ENCODE measurements around the gene CSMD2. TPM values are rescaled to one million over a fixed set of nuclear protein-coding genes. Genes with fewer than 3 reads are reported as not detected.
A peak's percentile ranks its signal among the peaks of the same experiment; 100 is the strongest.

The CSMD2 gene
- total RNA-seq, 6 donors from 2014 or later: 0.39 to 1.0 (median 0.52) TPM

GRCh38 chr1:33529957-33530356, 635.1 kb downstream of the CSMD2 start:
- no peaks in the 10 kb centered on the region for H3K9me3 ChIP-seq
- TF ChIP-seq POLR2A (IDR thresholded peaks at IDR 0.05) (no peak), EP300 (IDR thresholded peaks at IDR 0.05) (no peak), POLR2AphosphoS5 (IDR thresholded peaks at IDR 0.05) (no peak)
- TF ChIP-seq, protein P1, sequence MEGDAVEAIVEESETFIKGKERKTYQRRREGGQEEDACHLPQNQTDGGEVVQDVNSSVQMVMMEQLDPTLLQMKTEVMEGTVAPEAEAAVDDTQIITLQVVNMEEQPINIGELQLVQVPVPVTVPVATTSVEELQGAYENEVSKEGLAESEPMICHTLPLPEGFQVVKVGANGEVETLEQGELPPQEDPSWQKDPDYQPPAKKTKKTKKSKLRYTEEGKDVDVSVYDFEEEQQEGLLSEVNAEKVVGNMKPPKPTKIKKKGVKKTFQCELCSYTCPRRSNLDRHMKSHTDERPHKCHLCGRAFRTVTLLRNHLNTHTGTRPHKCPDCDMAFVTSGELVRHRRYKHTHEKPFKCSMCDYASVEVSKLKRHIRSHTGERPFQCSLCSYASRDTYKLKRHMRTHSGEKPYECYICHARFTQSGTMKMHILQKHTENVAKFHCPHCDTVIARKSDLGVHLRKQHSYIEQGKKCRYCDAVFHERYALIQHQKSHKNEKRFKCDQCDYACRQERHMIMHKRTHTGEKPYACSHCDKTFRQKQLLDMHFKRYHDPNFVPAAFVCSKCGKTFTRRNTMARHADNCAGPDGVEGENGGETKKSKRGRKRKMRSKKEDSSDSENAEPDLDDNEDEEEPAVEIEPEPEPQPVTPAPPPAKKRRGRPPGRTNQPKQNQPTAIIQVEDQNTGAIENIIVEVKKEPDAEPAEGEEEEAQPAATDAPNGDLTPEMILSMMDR (IDR thresholded peaks at IDR 0.05): no peak
- no peaks in the 10 kb centered on the region for H3K4me1 ChIP-seq
- DNase-seq (no peak), ATAC-seq (ENCODE audit: low FRiP score in 2 of 2) (no peak)
- H3K36me3 ChIP-seq: no peaks in the 10 kb centered on the region
- H3K27ac ChIP-seq: no peak overlapping the region
- no peak overlapping the region for H3K4me3 ChIP-seq
- 42 to 57% methylated on average over 1 of the region's 1 CpG for WGBS, 2 donors
- no peaks in the 10 kb centered on the region for H3K27me3 ChIP-seq

DNA sequence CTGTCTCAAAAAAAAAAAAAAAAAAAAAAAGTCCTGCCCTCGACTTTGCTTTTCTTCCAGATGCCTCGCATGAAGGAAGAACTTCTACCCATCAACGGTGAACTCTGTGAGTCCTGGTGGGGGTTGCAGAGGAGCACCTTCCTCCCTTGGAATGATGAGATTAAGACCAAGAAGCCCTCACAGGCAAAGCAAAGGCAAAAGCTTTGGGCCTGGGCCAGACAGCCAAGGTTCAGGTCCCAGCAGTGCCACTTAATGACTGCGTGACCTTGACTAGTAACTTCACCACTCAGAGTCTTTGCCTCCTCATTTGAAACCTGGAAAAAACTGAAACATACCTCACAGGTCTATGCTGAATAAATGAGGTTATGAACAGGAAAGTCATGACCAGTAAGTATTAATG, 637.1 kb downstream of the CSMD2 start:
- TF ChIP-seq POLR2A (IDR thresholded peaks at IDR 0.05) (no peak), POLR2AphosphoS5 (IDR thresholded peaks at IDR 0.05) (no peak), EP300 (IDR thresholded peaks at IDR 0.05) (no peak)
- TF ChIP-seq, protein P1 (IDR thresholded peaks at IDR 0.05): no peak
- WGBS, 2 donors: 85 to 88% methylated on average over 4 of the region's 4 CpGs
- H3K27ac ChIP-seq: no peak overlapping the region

DNA sequence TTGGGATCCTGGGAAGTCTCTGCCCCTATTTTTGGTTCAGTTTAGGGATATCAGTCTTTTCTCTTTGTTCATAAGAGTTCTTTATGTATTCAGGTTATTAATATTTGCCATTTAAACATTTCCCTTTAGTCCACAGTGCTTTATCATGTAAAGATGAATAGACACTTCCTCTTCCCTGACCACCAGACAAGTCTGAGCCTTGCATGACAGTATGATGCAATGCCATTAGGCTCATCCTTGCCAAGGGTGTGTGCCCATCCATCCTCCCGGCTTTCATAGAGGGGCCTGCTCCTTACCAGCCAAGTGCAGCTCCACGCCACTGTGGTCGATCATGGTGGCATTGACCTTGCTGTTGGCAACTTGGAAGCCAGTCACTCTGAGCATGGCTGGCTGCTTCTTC, 640.4 kb downstream of the CSMD2 start:
- Histone ChIP-seq H3K4me1 (no peaks in the 10 kb centered on the region), H3K27me3 (no peaks in the 10 kb centered on the region), H3K27ac (no peak overlapping the region), H3K36me3 (no peaks in the 10 kb centered on the region), H3K4me3 (no peak overlapping the region), H3K9me3 (no peaks in the 10 kb centered on the region)
- TF ChIP-seq POLR2A (IDR thresholded peaks at IDR 0.05) (no peak), EP300 (IDR thresholded peaks at IDR 0.05) (no peak)
- TF ChIP-seq, protein P1 (IDR thresholded peaks at IDR 0.05): no peak
- DNase-seq (no peak), ATAC-seq (ENCODE audit: low FRiP score in 2 of 2) (no peak)
- WGBS, 2 donors: 78 to 82% methylated on average over 3 of the region's 3 CpGs

More for the DNA sequence above, 637.1 kb downstream of the CSMD2 start:
- Histone ChIP-seq H3K4me3 (no peak overlapping the region), H3K9me3 (no peaks in the 10 kb centered on the region), H3K27me3 (no peaks in the 10 kb centered on the region), H3K36me3 (no peaks in the 10 kb centered on the region), H3K4me1 (no peaks in the 10 kb centered on the region)
- no peak for ATAC-seq (ENCODE audit: low FRiP score in 2 of 2)
- DNase-seq: no peak

DNA sequence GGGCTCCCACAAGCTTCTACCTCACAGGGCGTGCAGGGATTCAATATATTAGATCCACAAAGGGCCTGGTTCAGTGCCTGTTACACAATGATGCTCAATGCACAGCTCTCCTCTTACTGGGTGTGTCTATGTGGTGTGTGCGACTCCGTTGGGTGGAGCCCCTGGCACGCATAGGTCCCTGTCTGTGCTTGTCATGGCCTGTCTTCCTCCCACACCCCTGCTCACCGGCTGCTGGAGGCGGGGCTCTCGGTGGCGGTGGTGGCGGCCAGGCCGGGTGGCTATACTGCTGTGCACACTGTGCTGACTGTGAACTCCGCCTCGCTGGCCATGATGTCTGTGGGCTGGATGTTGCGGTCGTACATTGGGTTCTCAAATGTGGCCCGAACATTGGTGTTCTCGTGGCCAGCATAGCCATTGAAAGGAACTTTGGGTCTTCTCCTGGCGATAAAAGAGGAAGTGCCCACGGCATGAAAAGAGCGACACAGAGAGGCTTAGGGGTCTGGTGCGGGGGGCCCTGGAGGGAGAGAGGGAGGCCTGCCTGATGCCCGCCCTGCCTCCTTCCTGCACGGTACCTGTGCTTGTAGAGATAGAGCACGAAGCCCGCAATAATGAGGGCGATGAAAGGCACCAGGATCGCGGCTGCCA, 645.7 kb downstream of the CSMD2 start:
- WGBS, 2 donors: 86 to 89% methylated on average over 18 to 26 of the region's 27 CpGs
- Histone ChIP-seq H3K27me3 (no peaks in the 10 kb centered on the region), H3K4me1 (no peaks in the 10 kb centered on the region), H3K9me3 (no peaks in the 10 kb centered on the region), H3K27ac (no peak overlapping the region), H3K36me3 (no peaks in the 10 kb centered on the region), H3K4me3 (no peak overlapping the region)
- TF ChIP-seq POLR2A (IDR thresholded peaks at IDR 0.05) (no peak), POLR2AphosphoS5 (IDR thresholded peaks at IDR 0.05) (no peak)
- TF ChIP-seq, protein P1 (IDR thresholded peaks at IDR 0.05): no peak
- ATAC-seq (ENCODE audit: low FRiP score in 2 of 2) (no peak), DNase-seq (peak in 1 of 2 donors; percentile 68)

GRCh38 chr1:33517596-33518250, 647.3 kb downstream of the CSMD2 start:
- 81 to 88% methylated on average over 4 to 12 of the region's 12 CpGs for WGBS, 2 donors
- Histone ChIP-seq H3K4me1 (no peaks in the 10 kb centered on the region), H3K27ac (no peak overlapping the region), H3K36me3 (no peaks in the 10 kb centered on the region), H3K27me3 (no peaks in the 10 kb centered on the region), H3K4me3 (no peak overlapping the region), H3K9me3 (no peaks in the 10 kb centered on the region)
- DNase-seq: no peak
- TF ChIP-seq EP300 (IDR thresholded peaks at IDR 0.05) (no peak), POLR2A (IDR thresholded peaks at IDR 0.05) (no peak), POLR2AphosphoS5 (IDR thresholded peaks at IDR 0.05) (no peak)
- TF ChIP-seq, protein P1 (IDR thresholded peaks at IDR 0.05): no peak
- ATAC-seq (ENCODE audit: low FRiP score in 2 of 2): no peak

Data from upper lobe of left lung (tissue), 6 donors.